ENCODE results near the gene PRR5L. TPM values are rescaled to one million over a fixed set of nuclear protein-coding genes. Genes with fewer than 3 reads are reported as not detected.

The PRR5L gene
- total and polyA plus RNA-seq, 9 of the 15 experiments (the other 6 are each of a cell fraction or from before 2014, with no cell fraction given): 0.11 to 0.60 (median 0.36) TPM; not detected in 2

DNA sequence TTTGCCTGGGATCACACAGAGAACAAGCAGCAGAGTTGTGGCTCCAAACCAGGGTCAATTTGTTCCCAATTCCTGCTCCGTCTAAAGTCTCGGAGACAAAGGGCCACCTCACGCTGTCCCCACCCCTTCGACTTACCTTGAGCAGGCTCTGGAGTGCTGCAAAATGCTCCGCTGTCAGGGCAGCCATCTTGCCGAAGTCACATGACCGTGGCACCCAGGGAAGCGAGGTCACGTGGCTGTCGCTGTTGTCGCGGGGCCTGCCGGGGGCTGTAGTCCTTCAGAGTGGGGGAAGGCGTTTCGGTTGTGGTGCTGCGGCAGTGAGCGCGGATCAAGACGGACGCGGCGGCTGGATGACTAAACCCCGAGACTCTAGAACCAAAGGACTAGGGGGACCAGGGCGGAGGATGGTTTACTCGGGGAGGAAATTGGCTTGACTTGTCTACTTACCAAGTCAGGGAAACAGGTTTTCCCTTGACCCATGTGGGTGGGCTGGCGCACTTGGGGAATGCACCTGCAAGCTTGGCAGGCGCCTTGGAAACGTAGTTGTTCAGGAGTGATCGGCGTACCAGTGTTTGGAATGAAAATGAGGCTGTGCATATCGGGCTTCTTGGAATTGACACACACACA, 6.7 kb upstream of the PRR5L start, which contains the start of gene COMMD9 (continued):
- peak; percentile 32; the same call in 1 of the 2 replicates for TF ChIP-seq ESRRA (IDR thresholded peaks at IDR 0.05; ENCODE audit: borderline replicate concordance, low read depth)
- TF ChIP-seq, protein P1, sequence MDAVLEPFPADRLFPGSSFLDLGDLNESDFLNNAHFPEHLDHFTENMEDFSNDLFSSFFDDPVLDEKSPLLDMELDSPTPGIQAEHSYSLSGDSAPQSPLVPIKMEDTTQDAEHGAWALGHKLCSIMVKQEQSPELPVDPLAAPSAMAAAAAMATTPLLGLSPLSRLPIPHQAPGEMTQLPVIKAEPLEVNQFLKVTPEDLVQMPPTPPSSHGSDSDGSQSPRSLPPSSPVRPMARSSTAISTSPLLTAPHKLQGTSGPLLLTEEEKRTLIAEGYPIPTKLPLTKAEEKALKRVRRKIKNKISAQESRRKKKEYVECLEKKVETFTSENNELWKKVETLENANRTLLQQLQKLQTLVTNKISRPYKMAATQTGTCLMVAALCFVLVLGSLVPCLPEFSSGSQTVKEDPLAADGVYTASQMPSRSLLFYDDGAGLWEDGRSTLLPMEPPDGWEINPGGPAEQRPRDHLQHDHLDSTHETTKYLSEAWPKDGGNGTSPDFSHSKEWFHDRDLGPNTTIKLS (IDR thresholded peaks at IDR 0.05; ENCODE audit: borderline replicate concordance, low read depth): peak; percentile 79
- TF ChIP-seq NR2F6 (CRISPR knock-in tag; IDR thresholded peaks at IDR 0.05): no peak
- TF ChIP-seq, protein P2, sequence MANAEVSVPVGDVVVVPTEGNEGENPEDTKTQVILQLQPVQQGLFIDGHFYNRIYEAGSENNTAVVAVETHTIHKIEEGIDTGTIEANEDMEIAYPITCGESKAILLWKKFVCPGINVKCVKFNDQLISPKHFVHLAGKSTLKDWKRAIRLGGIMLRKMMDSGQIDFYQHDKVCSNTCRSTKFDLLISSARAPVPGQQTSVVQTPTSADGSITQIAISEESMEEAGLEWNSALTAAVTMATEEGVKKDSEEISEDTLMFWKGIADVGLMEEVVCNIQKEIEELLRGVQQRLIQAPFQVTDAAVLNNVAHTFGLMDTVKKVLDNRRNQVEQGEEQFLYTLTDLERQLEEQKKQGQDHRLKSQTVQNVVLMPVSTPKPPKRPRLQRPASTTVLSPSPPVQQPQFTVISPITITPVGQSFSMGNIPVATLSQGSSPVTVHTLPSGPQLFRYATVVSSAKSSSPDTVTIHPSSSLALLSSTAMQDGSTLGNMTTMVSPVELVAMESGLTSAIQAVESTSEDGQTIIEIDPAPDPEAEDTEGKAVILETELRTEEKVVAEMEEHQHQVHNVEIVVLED (CRISPR knock-in tag; IDR thresholded peaks at IDR 0.05): peak; percentile 38; the same call in 1 of the 2 replicates
- TF ChIP-seq ZNF583 (CRISPR knock-in tag; IDR thresholded peaks at IDR 0.05): no peak
- TF ChIP-seq SIN3B (IDR thresholded peaks at IDR 0.05; ENCODE audit: low read depth): peak; percentile 98
- TF ChIP-seq MTA1 (IDR thresholded peaks at IDR 0.05; ENCODE audit: borderline replicate concordance): 0 out of 2 replicates have a peak, but pooled peaks have one; percentile 30
- TF ChIP-seq ZNF239 (CRISPR knock-in tag; IDR thresholded peaks at IDR 0.05): 0 out of 2 replicates have a peak, but pooled peaks have one; percentile 13
- TF ChIP-seq SPI1 (IDR thresholded peaks at IDR 0.05; ENCODE audit: borderline replicate concordance, low read depth, low read length): 0 out of 2 replicates have a peak, but pooled peaks have one; percentile 5
- peak; percentile 67 for TF ChIP-seq SUPT5H (IDR thresholded peaks at IDR 0.05)
- peak in 1 of 2 experiments; percentile 79; a peak in 2 of 4 replicates for TF ChIP-seq TEAD1 (CRISPR knock-in tag; IDR thresholded peaks at IDR 0.05)
- TF ChIP-seq ZNF444 (CRISPR knock-in tag; IDR thresholded peaks at IDR 0.05): no peak
- TF ChIP-seq, protein P3, sequence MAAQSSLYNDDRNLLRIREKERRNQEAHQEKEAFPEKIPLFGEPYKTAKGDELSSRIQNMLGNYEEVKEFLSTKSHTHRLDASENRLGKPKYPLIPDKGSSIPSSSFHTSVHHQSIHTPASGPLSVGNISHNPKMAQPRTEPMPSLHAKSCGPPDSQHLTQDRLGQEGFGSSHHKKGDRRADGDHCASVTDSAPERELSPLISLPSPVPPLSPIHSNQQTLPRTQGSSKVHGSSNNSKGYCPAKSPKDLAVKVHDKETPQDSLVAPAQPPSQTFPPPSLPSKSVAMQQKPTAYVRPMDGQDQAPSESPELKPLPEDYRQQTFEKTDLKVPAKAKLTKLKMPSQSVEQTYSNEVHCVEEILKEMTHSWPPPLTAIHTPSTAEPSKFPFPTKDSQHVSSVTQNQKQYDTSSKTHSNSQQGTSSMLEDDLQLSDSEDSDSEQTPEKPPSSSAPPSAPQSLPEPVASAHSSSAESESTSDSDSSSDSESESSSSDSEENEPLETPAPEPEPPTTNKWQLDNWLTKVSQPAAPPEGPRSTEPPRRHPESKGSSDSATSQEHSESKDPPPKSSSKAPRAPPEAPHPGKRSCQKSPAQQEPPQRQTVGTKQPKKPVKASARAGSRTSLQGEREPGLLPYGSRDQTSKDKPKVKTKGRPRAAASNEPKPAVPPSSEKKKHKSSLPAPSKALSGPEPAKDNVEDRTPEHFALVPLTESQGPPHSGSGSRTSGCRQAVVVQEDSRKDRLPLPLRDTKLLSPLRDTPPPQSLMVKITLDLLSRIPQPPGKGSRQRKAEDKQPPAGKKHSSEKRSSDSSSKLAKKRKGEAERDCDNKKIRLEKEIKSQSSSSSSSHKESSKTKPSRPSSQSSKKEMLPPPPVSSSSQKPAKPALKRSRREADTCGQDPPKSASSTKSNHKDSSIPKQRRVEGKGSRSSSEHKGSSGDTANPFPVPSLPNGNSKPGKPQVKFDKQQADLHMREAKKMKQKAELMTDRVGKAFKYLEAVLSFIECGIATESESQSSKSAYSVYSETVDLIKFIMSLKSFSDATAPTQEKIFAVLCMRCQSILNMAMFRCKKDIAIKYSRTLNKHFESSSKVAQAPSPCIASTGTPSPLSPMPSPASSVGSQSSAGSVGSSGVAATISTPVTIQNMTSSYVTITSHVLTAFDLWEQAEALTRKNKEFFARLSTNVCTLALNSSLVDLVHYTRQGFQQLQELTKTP (IDR thresholded peaks at IDR 0.05; ENCODE audit: low read depth in 1 of 2, partially characterized antibody in 2 of 2): peak; percentile 89
- TF ChIP-seq PKNOX1 (IDR thresholded peaks at IDR 0.05): peak; percentile 76
- TF ChIP-seq KLF16 (IDR thresholded peaks at IDR 0.05): no peak
- TF ChIP-seq ZNF79 (CRISPR knock-in tag; IDR thresholded peaks at IDR 0.05; ENCODE audit: low read depth): 0 out of 2 replicates have a peak, but pooled peaks have one; percentile 24
- no peak for TF ChIP-seq ZNF408 (CRISPR knock-in tag; IDR thresholded peaks at IDR 0.05; ENCODE audit: low read depth)
- TF ChIP-seq ASH1L (IDR thresholded peaks at IDR 0.05; ENCODE audit: borderline replicate concordance, low read depth, partially characterized antibody): peak; percentile 48
- TF ChIP-seq NCOA6 (IDR thresholded peaks at IDR 0.05): no peak
- peak; percentile 86 for TF ChIP-seq TAF1 (IDR thresholded peaks at IDR 0.05; ENCODE audit: control insufficient read depth, extremely low read depth, insufficient read depth, low read length, severe bottlenecking)
- TF ChIP-seq KAT8 (IDR thresholded peaks at IDR 0.05; ENCODE audit: low read depth): 0 out of 2 replicates have a peak, but pooled peaks have one; percentile 48

Data from K562 (cell line).